HG02981 (cell line): Measurements from ENCODE around the gene MIXL1.
A peak's percentile ranks its signal among the peaks of the same experiment; 100 is the strongest.
"Not testable (repeated sequence)": the region's sequence is repeated elsewhere in the genome, so short reads cannot be mapped to it uniquely, and the experiment has no call there.

Experiments used
- ATAC-seq: cut with Tn5 transposase; IDR thresholded peaks from one replicate; pipeline ENCODE4 v1.9.1; 2021; ENCODE audit warnings: mild to moderate bottlenecking, moderate library complexity; ENCODE audit not compliant: unreplicated experiment

MIXL1 gene

DNA sequence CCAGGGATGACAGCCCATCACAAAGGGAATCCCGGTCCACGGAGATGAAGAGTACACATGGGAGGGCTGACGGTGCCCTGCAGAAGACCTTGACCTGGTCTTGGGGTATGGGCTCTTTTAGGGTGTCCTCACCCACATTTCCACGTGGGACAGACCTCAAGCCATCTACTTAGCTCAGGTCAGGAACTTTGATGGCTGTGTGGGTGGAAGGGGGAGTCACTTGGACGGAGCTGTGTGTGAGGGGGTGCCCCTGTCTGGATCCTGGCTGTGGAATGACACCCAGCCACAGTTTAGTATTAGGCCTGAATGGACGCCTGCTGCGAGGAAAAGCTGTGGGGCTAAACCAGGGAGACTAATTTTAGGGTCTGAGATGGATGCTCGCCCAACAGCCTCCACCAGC lies 10.9 kb upstream of the MIXL1 start:
- ATAC-seq: no peak

DNA sequence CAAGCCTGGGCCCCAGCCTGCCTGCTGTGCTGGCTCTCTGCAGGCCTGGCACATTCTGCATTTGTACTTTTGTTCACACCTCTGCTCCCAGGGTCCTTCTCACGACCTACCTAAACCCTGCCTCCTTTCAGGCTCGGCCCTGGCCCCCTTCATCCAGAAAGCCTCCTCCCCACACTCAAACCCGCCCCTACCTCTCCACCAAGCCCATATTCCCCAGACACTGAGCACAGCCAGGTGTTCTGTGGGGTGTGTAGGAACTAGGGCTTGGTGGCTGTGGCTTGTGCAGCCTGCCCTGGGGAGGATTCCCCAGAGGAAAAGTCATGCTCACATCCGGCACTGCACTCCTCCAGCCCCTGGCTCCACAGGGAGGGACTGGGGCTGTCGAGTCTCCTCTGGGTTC lies 8.2 kb upstream of the MIXL1 start:
- ATAC-seq: no peak

DNA sequence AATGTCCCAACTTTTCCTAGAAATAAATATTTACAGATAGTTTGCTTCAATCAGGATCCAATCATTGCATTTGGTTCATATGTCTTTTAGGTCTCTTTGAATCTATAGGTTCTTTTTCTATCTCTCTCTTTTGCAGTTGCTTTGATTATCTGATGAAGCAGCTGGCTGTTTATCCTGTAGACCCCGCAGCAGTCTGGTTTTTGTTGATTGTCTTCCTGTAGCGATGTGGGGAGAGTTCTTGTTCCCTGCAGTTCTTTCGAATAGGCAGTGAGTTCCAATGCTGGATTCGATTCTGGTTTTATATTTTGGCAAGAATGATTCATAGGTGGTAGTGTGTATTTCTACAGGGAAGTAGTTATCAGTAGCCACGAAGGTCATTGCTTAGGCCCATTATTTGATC lies 7.4 kb upstream of the MIXL1 start:
- ATAC-seq: no peak

DNA sequence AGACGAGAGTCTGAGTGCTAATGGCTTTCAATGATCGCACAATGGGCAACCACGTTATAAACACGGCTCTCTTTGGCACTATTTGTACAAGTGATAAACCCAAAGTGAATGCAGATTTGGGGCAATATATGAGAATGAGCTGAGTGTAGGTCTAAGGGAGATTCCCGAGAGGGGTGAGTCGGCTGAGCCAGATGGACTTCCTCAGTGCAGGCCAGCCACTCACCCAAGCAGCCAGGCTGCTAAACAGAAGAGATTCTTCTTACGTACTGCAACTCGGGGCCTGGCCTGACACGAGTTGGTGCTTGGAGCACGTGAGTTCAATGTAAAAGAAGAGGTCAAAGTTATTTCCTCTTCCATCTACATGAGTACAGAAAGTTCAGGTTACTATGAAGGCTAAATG lies 6.2 kb upstream of the MIXL1 start:
- no peak for ATAC-seq

DNA sequence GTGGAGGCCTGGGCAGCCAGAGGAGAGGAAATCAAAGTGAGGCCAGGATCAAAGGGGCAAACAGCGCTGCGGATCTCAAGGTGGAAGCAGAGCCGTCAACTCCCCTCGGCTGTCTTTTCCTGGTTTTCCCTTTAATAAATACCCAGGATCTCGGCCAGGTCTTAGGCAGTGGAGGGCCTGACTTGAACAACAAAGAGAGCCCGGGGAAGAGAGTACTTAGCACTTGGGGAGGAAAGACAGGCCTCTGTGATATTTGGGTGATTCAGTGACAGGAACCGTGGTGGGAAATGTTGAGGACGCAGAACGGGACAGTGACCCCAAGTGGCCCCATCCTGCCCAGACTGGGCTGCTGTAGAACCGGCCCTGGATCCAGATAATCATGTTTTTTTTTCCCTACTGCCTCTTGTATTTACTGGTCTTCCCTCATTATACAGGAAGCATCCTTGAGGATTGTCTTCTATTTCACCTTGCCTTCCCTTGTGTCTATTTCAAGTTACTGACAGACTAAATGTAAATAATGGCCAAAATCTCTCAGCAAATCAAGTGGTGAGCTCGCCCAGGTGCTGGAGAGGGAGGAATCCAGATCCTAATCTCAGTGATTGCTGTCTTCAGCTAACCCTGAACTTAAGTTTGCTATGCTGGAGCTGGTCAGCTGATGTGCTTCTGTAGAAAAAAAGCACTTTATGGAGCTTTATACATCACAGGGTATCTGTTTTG lies 2.8 kb upstream of the MIXL1 start:
- no peak for ATAC-seq

DNA sequence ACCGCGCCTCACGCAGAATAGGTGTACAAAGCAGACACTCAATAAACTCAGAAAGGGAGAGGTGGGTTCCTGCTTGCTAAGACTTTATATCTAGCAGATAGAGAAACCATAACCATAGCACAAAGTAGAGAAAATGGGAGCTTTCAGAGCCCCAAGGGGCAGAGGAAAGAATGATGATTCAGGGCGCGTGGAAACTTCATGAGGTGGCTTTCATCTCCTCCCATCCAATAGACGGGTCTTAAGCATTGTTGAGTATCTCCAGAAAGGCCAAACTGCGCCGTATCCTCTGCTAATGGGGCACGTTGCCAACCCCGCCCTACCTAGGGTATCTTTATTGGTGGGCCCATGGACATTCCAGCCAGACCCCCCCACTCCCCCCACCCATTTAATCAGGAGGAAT lies 778 bp upstream of the MIXL1 start:
- no peak for ATAC-seq

DNA sequence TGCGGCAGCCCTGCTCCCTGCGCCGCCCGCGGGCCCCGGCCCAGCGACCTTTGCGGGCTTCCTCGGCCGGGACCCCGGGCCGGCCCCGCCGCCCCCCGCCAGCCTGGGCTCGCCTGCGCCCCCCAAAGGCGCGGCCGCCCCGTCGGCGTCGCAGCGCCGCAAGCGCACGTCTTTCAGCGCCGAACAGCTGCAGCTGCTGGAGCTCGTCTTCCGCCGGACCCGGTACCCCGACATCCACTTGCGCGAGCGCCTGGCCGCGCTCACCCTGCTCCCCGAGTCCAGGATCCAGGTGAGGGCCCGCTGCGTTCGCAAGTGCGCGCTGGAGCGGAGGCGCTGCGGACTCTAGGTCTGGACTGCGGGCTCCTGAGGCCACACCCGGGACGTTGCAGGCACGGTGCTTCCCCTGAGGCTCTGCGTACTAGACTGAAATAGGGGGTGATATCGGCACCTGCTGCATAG lies 351 bp downstream of the MIXL1 start:
- peak; percentile 69 for ATAC-seq

DNA sequence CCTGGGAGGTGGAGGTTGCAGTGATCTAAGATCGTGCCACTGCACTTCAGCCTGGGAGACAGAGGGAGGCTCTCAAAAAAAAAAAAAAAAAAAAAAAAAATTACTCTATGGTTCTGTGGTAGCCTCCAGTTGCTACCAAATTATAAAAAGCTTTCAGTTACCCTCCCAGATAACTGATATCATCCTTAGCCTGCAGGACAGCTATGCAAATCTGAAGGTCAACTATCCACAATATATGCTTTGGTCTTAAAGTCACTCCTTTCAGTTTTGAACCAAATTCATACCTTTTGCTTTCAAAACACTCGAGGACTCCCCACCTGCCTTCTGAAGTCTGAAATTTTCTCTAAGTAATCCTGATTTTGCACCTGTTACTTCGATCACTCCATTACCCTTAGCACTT lies 3.1 kb downstream of the MIXL1 start:
- no peak for ATAC-seq

DNA sequence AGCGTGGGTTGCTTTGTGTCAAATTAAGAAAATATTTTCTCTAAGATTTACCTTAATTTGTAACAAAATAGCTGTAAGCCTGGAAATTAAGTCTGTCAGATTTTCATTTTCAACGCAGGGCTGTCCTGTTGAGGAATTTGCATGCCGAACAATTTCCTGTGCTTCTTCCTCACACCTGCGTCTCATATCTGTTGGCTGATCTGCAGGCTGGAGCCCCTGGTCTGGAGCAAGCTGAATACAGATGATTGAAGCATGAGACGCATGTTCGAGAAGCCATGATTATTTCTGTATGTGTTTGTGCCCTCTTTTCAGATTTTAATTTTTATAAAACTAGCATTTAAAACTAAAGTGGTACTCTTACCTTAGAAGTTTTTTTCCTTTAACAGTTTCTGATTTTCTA lies 9.8 kb downstream of the MIXL1 start:
- no peak for ATAC-seq

DNA sequence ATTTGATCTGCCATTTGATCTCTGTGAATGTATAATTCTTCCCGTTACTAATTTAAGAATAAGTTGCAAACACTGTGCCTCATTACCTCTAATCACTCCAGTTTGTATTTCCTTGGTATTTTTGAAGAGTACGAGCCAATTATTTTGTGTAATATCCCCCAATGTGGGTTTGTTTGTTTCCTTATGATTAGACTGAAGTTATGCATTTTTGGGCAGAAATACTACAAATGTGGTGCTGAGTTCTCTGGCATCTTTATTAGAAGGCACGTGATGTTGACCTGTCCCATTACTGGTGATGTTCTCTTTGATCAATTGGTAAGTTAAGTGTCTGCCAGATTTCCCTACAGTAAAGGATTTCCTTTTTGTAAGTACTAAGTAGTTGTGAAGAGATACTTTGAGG lies 10.3 kb downstream of the MIXL1 start:
- no peak for ATAC-seq

DNA sequence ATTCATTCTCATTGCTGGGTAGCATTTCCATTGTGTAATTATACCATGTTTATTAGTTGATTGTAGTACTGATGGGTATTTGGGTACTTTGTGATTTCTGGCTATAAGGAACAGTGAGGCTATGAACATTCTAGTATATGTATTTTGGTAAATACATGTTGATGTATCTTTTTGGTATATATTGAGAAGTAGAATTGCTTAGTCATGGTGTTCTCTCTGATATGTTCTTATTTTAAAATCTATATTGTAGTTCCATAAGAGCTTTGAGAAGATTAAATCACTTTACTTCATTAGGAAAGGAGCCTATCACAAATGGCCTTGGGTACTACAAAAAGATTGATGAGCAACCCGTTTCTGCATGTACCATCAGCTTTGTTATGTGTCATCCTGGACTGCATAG lies 13.4 kb downstream of the MIXL1 start:
- no peak for ATAC-seq

DNA sequence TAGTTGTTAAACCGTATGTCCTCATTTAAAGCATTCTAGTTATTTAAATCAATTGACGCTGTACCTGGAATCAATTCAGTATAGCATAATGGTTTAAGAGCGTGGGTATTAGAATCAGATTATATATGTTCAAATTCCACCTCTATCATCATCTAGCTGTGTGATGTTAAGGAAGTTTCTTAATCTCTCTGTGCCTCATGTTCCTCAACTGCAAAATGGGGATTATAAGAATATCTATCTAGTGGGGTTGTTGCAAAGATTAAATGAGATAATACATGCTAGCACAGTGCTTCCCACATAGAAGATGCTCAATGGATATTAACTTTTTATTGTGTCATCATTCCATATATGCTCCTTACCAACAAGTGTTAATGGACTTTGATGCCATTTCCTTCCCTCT lies 16.0 kb downstream of the MIXL1 start:
- no peak for ATAC-seq

DNA sequence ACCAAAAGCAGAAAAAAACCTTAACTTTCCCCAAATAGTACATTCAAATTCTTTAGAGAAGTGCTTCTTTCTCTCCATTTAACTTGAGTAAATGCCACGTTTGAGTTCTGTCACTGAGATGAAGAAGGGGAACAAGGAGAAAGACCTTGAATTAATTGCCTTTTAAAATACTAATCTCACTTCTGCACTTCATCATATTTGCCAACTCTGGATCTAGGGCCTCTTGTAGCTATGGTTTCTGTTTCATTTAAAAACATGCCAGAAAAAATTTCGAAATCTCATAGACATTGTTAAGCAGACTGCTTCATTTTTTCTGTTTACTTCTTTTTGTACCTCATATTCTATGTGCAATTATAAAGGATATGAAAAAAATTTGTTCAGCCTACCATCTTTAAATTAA lies 24.6 kb downstream of the MIXL1 start:
- ATAC-seq: no peak

DNA sequence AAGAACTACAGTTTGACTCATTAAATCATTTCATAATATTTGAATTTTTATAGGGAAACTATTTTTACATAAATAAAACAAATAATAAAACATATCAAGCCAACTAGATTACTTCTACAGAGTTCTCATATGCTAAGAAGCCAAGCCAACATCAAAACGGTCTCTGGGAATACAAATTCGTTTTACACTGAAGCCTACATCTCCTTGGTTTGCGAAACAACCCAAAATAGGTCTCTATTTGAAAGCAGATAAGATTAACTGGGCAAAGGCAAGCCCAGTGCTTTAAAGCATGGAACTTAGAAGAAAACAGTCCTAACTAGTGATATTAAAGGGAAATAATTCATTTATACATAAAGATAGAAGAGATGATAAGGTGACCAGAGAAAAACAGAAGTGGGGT lies 25.3 kb downstream of the MIXL1 start:
- ATAC-seq: no peak

DNA sequence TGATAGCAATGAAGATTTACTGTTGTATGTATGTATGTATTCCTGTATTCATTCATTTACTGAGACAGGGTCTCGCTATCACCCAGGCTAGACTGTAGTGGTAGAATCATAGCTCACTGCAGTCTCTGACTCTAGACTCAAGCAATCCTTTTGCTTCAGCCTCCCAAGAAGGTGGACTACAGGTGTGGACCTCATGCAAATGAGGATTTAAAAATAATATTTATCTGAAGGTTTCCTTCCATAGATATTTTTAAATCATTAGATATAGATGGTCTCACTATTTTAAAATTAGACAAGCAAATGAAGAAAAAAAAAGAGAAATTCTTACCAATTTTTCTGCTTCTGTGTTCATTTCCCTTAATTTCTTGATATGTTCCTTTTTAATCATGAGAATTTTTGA lies 27.0 kb downstream of the MIXL1 start:
- ATAC-seq: no peak

DNA sequence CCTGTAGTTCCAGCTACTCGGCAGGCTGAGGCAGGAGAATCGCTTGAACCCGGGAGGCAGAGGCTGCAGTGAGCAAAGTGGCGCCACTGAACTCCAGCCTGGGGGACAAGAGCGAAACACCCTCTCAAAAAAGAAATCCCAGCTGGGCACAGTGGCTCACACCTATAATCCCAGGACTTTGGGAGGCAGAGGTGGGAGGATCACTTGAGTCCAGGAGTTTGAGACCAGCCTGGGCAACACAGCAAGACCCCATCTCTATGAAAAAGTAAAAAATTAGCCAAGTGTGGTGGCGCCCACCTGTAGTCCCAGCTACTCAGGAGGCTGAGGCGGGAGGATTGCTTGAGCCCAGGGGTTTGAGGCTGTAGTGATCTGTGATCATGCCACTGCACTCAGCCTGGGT lies 29.4 kb downstream of the MIXL1 start:
- not testable (repeated sequence) for ATAC-seq

DNA sequence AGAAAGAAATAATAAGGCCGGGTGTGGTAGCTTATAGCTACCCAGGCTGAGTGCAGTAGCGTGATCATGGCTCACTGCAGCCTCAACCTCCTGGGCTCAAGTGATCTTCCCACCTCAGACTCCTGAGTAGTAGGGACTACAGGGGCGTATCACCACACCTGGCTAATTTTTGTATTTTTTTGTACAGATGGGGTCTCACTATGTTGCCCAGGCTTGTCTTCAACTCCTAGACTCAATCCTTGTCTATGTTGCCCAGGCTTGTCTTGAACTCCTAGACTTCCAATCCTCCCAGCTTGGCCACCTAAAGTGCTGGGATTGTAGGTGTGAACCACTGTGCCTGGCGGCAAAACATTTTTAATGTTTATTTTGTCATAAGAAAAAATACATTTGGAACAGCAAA lies 30.5 kb downstream of the MIXL1 start:
- ATAC-seq: no peak

DNA sequence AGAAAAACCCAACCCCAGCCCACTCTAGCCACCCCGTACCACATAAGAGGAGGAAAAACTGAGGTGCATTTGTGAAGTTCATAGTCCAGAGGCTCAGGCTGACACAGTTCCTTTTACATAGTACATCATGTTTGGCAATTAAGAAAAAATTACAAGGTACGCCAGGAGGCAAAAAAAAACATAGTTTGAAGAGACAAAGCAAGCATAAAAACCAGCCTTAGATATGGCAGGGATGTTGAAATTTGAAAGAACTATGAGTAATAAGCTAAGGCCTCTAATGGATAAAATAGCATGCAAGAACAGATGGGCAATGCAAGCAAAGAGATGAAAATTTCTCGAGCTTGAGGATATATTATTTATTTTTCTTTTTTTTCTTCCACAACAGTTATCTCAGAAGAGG lies 31.9 kb downstream of the MIXL1 start:
- ATAC-seq: no peak

DNA sequence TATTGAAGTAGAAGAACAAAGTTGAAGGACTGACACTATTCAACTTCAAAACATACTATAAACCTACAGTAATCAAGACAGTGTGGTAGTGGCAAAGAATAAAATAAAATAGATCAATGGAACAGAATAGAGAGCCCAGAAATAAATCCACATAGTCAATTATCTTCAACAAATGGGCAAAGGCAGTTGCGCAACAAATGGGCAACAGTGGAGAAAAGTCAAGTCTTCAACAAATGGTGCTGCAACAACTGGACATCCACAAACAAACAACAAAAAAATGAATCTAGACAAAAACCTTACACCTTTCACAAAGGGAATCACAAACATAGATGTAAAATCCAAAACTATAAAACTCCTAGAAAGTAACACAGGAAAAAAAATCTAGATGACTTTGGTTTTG lies 38.4 kb downstream of the MIXL1 start:
- no peak for ATAC-seq

DNA sequence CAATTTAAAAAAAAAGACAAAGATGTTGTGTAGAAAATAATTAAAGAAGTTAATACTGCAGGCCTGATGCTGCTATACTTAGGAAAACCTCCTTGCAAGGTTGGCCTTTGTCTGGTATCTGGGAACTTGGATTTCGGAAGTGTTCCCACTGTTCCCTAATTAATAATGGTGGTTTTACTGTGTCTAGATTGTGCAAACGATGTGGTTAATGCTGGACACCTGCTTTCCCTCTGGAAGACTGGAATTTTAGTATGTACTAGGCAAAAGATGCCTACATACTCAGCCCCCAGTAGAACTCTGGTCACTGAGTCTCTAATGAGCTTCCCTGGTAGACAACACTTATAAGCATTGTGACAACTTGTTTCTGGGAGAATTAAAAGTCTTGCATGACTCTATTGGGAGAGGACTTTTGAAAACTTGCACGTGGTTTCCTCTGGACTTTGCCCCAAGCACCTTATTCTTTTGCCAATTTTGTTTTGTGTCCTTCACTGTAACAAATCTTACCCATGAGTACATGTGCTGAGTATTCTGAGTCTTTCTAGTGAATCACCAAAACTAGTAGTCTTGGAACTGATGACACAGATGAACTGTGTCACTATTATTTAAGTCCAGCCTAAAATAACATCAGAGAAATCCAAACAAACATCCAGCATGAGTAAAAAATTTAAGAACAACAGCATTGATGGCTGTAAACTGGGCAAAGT lies 45.1 kb downstream of the MIXL1 start:
- ATAC-seq: no peak

DNA sequence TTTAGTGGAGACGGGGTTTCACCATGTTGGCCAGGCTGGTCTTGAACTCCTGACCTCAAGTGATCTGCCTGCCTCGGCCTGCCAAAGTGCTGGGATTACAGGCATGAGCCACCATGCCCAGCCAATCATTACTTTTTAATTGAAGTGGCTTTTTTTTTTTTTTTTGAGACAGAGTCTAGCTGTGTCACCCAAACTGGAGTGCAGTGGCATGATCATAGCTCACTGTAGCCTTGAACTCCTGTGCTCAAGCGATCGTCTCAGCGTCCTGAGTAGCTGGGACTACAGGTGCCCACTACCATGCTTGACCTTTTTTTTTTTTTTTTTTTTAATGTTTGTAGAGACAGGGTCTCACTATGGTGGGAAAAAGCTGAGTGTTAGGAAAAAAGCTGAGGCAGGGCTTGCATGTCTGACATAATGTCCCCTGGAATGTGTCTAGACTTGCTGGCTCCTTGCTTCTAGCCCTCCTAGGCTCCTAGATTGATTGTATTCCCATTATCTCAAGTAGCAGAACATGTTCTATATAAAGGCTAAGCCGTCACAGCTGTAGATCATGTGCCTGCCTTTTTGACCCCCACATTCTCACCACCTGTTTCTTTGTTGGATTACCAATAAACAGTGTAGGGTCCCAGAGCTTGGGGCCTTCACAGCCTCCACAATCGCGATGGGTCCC lies 48.9 kb downstream of the MIXL1 start:
- not testable (repeated sequence) for ATAC-seq

DNA sequence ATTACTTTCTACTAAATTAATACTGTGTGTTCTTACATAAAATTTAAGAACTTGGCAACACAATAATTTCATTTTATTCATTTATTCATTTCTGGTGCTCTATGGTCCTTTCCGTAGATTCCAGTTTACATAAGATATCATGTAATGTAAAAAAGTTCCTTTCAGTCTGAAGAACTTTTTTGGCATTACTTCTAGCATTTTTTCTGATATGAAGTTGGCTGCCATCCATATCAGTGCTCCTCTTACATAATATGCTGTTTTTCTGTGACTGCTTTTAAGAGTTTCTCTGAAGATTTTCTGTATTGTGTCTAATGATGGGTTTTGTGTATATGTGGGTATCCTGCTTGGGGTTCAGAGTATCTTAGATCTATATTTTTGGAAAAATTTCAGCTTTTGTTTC lies 50.7 kb downstream of the MIXL1 start:
- no peak for ATAC-seq
